SKM-1 treated with dmso at 0.1 percent for 144 hours (cell line): ENCODE results near the gene CDKAL1.
"Not testable (repeated sequence)": the region's sequence is repeated elsewhere in the genome, so short reads cannot be mapped to it uniquely, and the experiment has no call there.

Experiments used
- DNase-seq: peaks from one replicate; lab custom pipeline; 2025; ENCODE audit not compliant: unreplicated experiment; lab: John Stamatoyannopoulos, UW

CDKAL1 gene

GRCh38 chr6:21187485-21187884 is 653.2 kb downstream of the CDKAL1 start:
- no peak for DNase-seq

GRCh38 chr6:21188505-21189223 is 654.4 kb downstream of the CDKAL1 start:
- no peak for DNase-seq

- no peak for DNase-seq
Observed at GRCh38 chr6:21189759-21190158, 655.5 kb downstream of the CDKAL1 start.

- DNase-seq: no peak
Observed at GRCh38 chr6:21190701-21191100, 656.4 kb downstream of the CDKAL1 start.

- peak; percentile 5 for DNase-seq
Observed at GRCh38 chr6:21193790-21194475, 659.7 kb downstream of the CDKAL1 start.

GRCh38 chr6:21195301-21195700 is 661.0 kb downstream of the CDKAL1 start:
- not testable (repeated sequence) for DNase-seq

- no peak for DNase-seq
Observed at GRCh38 chr6:21198032-21198640, 663.9 kb downstream of the CDKAL1 start.

GRCh38 chr6:21199262-21199661 is 665.0 kb downstream of the CDKAL1 start:
- DNase-seq: no peak

- DNase-seq: no peak
Observed at GRCh38 chr6:21200134-21200870, 666.0 kb downstream of the CDKAL1 start.

- DNase-seq: no peak
Observed at GRCh38 chr6:21201187-21201586, 666.9 kb downstream of the CDKAL1 start.

GRCh38 chr6:21201637-21202350 is 667.5 kb downstream of the CDKAL1 start:
- DNase-seq: no peak

GRCh38 chr6:21202521-21202920 is 668.3 kb downstream of the CDKAL1 start:
- no peak for DNase-seq

- DNase-seq: no peak
Observed at GRCh38 chr6:21204951-21205350, 670.7 kb downstream of the CDKAL1 start.

- no peak for DNase-seq
Observed at GRCh38 chr6:21208081-21208795, 674.0 kb downstream of the CDKAL1 start.

GRCh38 chr6:21208796-21209186 is 674.5 kb downstream of the CDKAL1 start:
- no peak for DNase-seq

GRCh38 chr6:21213492-21213891 is 679.2 kb downstream of the CDKAL1 start:
- no peak for DNase-seq

GRCh38 chr6:21214738-21215448 is 680.6 kb downstream of the CDKAL1 start:
- no peak for DNase-seq

GRCh38 chr6:21219241-21219640 is 685.0 kb downstream of the CDKAL1 start:
- DNase-seq: no peak

GRCh38 chr6:21219856-21220255 is 685.6 kb downstream of the CDKAL1 start:
- DNase-seq: no peak
